GM10266 (cell line): ENCODE measurements around the gene GRID1.

ENCODE experiments used
- DNase-seq: peaks from one replicate; pipeline ENCODE4 v3.0.0; 2012; ENCODE audit errors: extremely low spot score
- CTCF ChIP-seq: IDR thresholded peaks from 2 replicates; pipeline ENCODE4 v1.5.1; 2012; ENCODE audit warnings: mild to moderate bottlenecking, low read depth; ENCODE audit not compliant: control insufficient read depth, insufficient read depth; ENCODE audit errors: missing control alignments

GRID1 gene

GRCh38 chr10:85863301-85864172 is 503.1 kb downstream of the GRID1 start:
- TF ChIP-seq CTCF = no peak
- DNase-seq = no peak

- no peak for TF ChIP-seq CTCF
- DNase-seq = no peak
These were observed 503.8 kb downstream of the GRID1 start for GRCh38 chr10:85862771-85863170.

DNA sequence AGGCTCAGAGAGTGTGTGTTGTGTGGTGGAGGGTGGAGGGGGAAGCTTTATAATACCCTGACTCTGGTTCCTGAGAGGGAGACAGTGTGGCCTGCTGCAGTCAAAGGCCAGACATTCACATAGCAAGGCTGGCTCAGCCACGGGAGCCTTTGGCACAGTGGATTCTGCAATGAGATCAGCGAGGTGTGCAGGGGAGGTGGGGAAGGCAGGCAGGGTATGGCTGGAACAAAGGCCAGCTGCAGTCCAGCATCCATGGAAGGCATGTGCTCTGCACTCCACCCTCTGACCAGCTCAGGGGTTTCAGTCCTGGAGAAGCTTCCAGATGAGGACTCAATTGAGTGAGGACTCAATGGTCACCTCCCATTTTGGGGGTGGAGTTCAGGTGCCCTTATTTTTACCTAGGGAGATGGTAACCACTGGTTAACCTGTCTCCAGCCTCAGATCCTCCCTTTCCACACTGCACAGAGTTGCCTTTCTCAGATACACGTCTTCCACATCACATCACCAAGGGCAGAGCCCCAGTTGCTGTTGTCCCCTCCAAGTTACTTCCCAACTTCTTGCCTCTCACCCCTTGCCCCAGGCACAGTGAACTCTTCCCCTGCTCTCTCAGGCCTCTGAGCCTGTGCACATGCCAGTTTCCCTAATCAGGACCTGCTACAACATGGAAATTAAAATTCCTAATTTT is 504.9 kb downstream of the GRID1 start:
- DNase-seq = no peak
- TF ChIP-seq CTCF = no peak

GRCh38 chr10:85859859-85860258 is 506.7 kb downstream of the GRID1 start:
- no peak for TF ChIP-seq CTCF
- DNase-seq = no peak

DNA sequence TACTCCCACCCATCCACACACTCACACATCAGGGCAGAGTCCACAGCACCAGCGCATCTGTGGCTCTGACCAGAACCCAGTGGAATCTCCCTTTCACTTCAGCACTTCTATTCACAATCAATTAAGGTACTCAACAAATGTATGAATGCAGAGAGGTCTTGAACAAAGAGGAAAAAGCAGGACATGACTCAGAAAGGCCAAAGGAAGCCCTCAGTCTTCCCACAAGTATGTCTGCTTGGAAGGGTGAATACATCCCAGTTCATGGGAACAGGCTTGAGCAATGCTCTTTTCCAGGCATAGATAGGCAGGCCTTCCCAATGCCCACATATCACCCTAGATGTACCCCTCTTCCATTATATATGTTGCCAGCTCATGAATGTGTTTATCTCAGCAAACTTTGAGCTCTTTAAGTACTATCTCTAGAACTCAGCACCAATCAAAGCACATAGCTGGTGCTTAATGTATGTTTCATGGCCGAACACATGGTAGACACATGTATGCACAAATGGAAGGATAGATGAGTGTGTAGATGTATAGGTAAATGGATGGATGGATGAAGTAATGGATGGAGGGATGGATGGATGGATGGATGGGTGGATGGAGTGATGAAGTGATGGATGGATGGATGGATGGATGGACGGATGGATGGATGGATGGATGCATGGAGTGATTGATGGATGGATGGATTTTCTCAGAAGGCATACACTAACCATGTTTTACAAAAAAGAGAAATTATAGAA is 507.6 kb downstream of the GRID1 start:
- no peak for TF ChIP-seq CTCF
- no peak for DNase-seq

- DNase-seq = no peak
- TF ChIP-seq CTCF = no peak
These were observed 508.8 kb downstream of the GRID1 start for GRCh38 chr10:85857791-85858190.

DNA sequence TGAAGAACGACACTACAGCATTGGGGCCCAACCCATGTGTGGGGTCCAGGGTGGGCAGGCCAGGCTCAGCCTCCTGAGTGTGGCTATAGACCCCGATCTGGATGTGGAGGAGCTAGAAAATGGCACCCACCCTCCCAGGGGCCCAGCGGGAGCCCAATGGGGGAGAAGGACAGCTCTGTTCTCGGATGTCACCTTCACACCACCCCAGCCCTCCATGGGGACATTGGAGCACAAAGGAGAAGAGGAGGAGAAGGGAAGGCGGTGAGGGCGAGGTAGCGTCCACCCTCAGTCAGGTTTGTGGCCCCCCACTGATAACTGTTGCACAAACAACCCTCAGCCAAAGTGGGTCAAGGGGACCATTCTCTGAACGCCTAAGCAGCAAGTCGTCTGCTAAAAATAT is 509.3 kb downstream of the GRID1 start:
- DNase-seq = no peak
- TF ChIP-seq CTCF = no peak
